HG03354 (cell line): Measurements from ENCODE around the gene ROM1.
"Not testable (repeated sequence)": the region's sequence is repeated elsewhere in the genome, so short reads cannot be mapped to it uniquely, and the experiment has no call there.

Source experiments
- ATAC-seq: cut with Tn5 transposase; IDR thresholded peaks from one replicate; pipeline ENCODE4 v1.9.1; 2021; ENCODE audit warnings: mild to moderate bottlenecking; ENCODE audit not compliant: unreplicated experiment, poor library complexity, severe bottlenecking

The ROM1 gene

GRCh38 chr11:62581735-62582134, 31.3 kb upstream of the ROM1 start:
- not testable (repeated sequence) for ATAC-seq

DNA sequence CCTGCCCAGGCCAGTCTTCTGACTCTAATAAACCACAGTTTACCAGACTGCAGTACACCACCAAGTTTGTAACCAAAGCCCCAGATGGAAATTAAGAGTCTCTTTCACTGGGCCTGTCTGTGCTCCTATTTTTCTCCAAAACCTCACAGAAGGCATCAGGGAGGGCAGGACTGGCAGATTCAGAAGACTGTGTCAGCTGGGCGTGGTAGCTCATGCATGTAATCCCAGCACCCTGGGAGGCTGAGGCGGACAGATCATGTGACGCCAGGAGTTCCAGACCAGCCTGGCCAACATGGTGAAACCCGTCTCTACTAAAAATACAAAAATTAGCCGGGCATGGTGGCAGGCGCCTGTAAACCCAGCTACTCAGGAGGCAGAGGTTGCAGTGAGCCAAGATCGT, 27.7 kb upstream of the ROM1 start:
- ATAC-seq, result not testable (repeated sequence)

GRCh38 chr11:62588966-62589637, 24.0 kb upstream of the ROM1 start:
- ATAC-seq, result no peak

DNA sequence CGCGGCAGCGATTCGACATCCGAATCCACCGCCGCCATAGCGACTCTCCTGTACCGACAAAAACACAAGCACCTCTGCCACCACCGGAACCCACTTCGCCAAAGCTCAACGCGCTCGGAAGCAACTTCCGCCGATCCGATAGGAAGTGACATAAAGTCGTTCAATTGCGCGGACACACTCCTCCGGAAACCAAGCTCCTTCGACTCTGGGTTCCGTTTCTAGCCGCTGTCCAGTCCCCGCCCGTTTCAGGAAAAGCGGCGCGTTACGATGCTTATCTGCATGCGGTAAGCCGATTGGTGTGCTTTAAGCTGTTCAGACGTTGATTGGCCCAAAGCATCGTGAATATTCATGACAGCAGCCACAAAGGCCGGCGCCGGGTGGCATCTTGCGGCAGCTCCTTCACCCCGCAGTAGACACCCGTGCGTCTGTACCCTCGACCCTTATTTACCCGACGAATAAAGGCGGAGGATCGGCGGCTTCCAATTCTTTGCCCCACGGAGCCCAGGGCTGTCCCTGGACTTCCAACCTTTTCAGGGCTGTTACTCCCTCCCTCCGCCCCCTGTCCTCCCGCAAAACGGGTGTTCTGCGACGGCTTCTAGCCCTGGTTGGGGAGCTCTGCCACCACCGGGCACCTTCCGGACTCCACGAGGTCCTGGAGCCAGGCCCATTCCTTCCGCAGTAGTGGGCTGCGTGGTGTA, 21.5 kb upstream of the ROM1 start, which contains the start of gene TUT1:
TUT1 (minus strand) TSS at position 76 of the 698 bp plus-strand sequence; CDS start at position 38, 38 bp downstream.
- peak; percentile 90 for ATAC-seq

DNA sequence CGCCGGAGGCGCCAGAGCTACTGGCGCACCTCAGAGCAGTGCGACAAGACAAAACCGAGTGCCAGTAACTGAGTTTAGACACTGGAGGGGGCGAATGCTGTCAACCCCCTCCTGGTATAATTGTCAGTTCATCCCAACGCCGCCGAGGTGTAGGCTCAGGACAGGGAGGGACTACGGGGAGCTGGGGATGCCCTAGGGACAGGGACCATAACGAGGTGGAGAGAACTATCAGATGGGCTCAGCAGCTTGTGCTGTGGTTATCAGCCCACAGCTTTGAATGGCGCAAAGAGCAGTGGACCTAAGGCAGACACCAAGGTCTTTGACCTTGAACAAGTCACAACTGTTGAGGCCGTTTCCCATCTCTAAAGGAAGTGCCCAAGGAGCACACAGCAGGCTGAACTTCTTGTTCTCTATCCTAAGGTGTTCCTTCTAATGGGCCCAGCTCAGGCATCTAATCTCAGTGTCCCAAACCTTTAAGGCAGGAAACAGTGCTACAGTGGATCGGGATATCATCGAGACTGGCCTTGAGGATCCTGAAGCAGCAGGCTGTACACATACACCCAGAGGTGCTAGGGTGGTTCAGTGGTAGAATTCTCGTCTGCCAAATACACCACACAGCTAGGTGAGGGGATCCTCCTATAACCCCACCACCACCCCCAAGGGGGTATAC, 20.8 kb upstream of the ROM1 start:
- ATAC-seq, result no peak

- no peak for ATAC-seq
Observed at GRCh38 chr11:62592989-62593421, 20.1 kb upstream of the ROM1 start.

- no peak for ATAC-seq
Observed at GRCh38 chr11:62593434-62594044, 19.5 kb upstream of the ROM1 start.

- no peak for ATAC-seq
Observed at GRCh38 chr11:62595124-62595523, 17.9 kb upstream of the ROM1 start.

DNA sequence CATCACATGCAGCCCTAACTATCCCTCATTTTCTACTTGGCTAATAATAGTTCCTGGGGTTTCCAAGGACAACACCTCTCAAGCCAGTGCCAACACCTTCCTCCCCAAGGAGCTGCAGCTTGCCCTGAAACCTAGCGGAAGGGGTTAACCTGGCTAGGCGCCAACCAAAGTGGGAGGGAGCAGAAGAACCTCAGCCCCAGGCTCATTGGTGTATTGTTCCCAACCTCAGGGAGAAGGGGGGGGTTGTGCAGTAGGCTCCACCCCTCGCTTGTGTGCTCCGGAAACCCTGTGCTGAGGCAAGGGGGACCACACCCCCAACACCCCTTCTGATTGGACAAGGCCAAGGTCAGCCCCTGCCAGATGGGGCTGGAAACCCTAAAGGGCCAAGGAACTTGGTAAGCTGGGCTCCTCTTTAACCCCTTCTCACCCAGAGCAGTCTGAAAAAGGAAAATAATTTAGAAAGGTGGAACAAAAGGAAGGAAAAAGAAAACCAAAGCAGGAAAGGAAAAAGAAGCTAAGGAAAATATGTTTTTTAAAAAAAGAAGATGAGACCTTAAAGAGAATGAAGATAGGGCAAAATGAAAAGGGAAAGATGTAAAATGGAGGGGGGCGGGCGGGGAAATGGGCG, 13.9 kb upstream of the ROM1 start:
- ATAC-seq, result peak; percentile 49

DNA sequence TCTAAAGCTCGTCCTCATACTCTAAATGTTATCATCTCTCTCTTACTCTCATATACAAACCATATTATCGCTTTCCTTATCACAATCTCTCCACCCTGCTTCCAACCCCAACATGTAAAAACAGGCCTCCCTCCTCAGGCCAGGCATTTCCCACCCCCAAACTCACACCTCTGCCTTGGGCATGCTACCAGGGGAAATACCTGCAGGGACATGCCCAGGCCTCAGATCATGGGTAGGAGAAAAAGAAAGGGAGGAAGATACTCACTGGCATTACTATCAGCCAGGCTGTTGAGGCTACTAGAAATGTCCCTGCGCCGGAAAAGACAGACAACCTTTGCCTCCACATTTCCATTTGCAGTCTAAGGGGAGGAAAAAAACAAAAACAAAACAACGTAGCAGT, 13.2 kb upstream of the ROM1 start:
- ATAC-seq, result no peak

GRCh38 chr11:62600367-62601121, 12.5 kb upstream of the ROM1 start:
- ATAC-seq, result no peak

GRCh38 chr11:62601122-62601371, 12.0 kb upstream of the ROM1 start:
- ATAC-seq, result no peak

- peak; percentile 79 for ATAC-seq
Observed at GRCh38 chr11:62601372-62602140, 11.5 kb upstream of the ROM1 start, which contains the start of gene MTA2. TSS of gene MTA2 (minus strand) at chr11:62601865. CDS start at chr11:62601450, 415 bp downstream.

GRCh38 chr11:62602141-62603071, 10.7 kb upstream of the ROM1 start:
- ATAC-seq, result no peak

DNA sequence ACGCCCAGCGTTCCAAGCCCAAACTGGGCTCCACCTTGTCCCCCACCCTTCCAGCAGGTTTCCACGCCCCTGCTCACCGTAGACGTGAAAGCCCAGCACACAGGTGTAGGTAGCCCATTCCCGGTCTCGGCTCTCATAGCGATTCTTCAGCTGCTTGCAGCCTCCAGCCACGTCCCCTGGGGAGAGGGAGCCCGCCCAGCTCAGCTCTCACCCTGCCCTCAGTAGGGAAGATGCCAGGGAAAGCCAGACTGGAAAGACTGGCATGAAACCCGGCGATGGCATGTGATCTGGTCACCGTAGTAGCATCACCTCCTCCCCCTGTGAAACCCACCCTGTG, 10.0 kb upstream of the ROM1 start:
- ATAC-seq, result no peak

DNA sequence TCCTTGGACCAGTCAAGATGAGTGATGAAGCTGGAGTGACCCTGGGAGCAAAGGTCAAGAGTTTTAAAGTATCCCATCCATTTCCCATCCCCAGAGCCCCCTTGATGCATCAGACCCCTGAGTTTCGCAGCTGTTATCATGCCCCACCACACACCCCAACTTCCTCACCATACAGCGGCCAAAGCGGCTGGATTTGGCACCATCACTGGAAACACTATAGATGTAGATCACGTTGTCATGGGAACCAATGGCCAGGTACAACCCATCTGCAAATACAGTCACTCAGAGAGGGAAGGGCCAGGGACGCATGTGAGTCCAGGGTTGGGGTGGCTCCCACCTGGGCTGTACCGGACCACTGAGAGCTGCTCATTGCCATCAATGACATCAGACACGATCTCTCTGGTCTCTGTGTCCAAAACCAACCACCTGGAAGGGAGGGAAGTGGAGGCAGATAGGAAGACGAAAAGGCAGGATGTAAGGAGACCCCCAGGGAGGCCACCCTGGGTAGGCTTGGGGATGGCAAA, 9.2 kb upstream of the ROM1 start:
- ATAC-seq, result no peak

DNA sequence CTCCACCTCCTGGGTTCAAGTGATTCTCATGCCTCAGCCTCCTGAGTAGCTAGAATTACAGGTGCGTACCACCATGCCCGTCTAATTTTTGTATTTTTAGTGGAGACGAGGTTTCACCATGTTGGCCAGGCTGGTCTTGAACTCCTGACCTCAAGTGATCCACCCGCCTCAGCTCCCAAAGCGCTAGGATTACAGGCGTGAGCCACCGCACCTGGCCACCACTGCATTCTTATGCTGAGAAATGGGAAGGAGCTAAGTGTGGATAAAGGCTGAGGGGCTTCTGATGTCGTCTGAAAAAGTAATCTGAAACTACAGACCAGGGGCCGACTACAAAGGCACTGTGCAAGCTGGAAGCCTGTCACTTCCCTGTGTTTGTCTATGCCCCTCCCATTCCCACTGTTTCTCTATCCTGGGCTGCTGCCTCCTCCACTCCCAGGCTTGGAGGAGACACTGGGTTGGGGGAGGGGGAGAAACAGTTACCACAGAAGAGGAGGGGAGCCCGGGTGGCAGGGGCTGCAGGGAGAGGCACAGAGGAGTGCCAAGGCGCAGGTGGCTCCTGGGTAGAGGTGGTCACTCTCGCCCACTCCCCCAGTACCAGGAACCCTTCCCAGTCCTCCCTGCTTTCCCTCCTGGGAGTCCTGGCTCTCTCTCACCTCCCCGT, 8.5 kb upstream of the ROM1 start:
- ATAC-seq, result no peak
